HEK293T (cell line): ENCODE results near the gene BCR.

Experiments
- CTCF ChIA-PET: fragments of 350-600 bp; formaldehyde crosslinking; extraction: SDS; loops from one replicate; lab custom pipeline; 2021; ENCODE audit warnings: antibody characterized with exemption, inconsistent platforms; lab: Yijun Ruan, JAX
- POLR2A ChIA-PET: fragments of 350-600 bp; formaldehyde crosslinking; extraction: SDS; loops from one replicate; lab custom pipeline; 2020; ENCODE audit warnings: antibody characterized with exemption, inconsistent platforms; lab: Yijun Ruan, JAX
- DNase-seq: peaks from one replicate; pipeline ENCODE4 v3.0.0; 2012; ENCODE audit warnings: mixed read lengths; ENCODE audit errors: extremely low spot score
- ARNT ChIP-seq: fragments of 450-650 bp; IDR thresholded peaks from 2 replicates; pipeline ENCODE4 v1.6.1; 2017; ENCODE audit warnings: mild to moderate bottlenecking
- BHLHE40 ChIP-seq: fragments of 450-650 bp; IDR thresholded peaks from 2 replicates; pipeline ENCODE4 v1.6.1; 2016; ENCODE audit warnings: mild to moderate bottlenecking, moderate library complexity, borderline replicate concordance
- CTBP1 ChIP-seq: fragments of 450-650 bp; IDR thresholded peaks from 2 replicates; pipeline ENCODE4 v1.6.1; 2016; ENCODE audit warnings: borderline replicate concordance
- ELF4 ChIP-seq: fragments of 450-650 bp; IDR thresholded peaks from 2 replicates; pipeline ENCODE4 v1.6.1; 2017; ENCODE audit warnings: antibody characterized with exemption
- FOXA1 ChIP-seq: fragments of 450-650 bp; IDR thresholded peaks from 2 replicates; pipeline ENCODE4 v1.6.1; 2016; ENCODE audit warnings: mild to moderate bottlenecking
- FOXK2 ChIP-seq: fragments of 450-650 bp; IDR thresholded peaks from 2 replicates; pipeline ENCODE4 v1.6.1; 2016; ENCODE audit warnings: mild to moderate bottlenecking
- FOXM1 ChIP-seq: fragments of 450-650 bp; IDR thresholded peaks from 2 replicates; pipeline ENCODE4 v1.6.1; 2017; ENCODE audit warnings: mild to moderate bottlenecking, borderline replicate concordance
- HDGF ChIP-seq: fragments of 450-650 bp; IDR thresholded peaks from 2 replicates; pipeline ENCODE4 v1.6.1; 2017; ENCODE audit warnings: antibody characterized with exemption, borderline replicate concordance
- L3MBTL2 ChIP-seq: fragments of 450-650 bp; conservative IDR thresholded peaks from 2 replicates; pipeline ENCODE4 v1.6.1; 2016; ENCODE audit warnings: mild to moderate bottlenecking
- LEF1 ChIP-seq: fragments of 450-650 bp; IDR thresholded peaks from 2 replicates; pipeline ENCODE4 v1.6.1; 2017; ENCODE audit warnings: mild to moderate bottlenecking, borderline replicate concordance
- NFRKB ChIP-seq: fragments of 450-650 bp; IDR thresholded peaks from 2 replicates; pipeline ENCODE4 v1.6.1; 2016; ENCODE audit warnings: mild to moderate bottlenecking, moderate library complexity
- SP1 ChIP-seq: fragments of 450-650 bp; IDR thresholded peaks from 2 replicates; pipeline ENCODE4 v1.6.1; 2017
- SUZ12 ChIP-seq: fragments of 450-650 bp; IDR thresholded peaks from 2 replicates; pipeline ENCODE4 v1.6.1; 2016; ENCODE audit warnings: mild to moderate bottlenecking
- TARDBP ChIP-seq: fragments of 450-650 bp; IDR thresholded peaks from 2 replicates; pipeline ENCODE4 v1.6.1; 2016
- ZNF384 ChIP-seq: fragments of 450-650 bp; IDR thresholded peaks from 2 replicates; pipeline ENCODE4 v1.6.1; 2016
- TF ChIP-seq, protein P1 (sequence below): fragments of 450-650 bp; IDR thresholded peaks from 2 replicates; pipeline ENCODE4 v1.6.1; 2016

The BCR gene

DNA sequence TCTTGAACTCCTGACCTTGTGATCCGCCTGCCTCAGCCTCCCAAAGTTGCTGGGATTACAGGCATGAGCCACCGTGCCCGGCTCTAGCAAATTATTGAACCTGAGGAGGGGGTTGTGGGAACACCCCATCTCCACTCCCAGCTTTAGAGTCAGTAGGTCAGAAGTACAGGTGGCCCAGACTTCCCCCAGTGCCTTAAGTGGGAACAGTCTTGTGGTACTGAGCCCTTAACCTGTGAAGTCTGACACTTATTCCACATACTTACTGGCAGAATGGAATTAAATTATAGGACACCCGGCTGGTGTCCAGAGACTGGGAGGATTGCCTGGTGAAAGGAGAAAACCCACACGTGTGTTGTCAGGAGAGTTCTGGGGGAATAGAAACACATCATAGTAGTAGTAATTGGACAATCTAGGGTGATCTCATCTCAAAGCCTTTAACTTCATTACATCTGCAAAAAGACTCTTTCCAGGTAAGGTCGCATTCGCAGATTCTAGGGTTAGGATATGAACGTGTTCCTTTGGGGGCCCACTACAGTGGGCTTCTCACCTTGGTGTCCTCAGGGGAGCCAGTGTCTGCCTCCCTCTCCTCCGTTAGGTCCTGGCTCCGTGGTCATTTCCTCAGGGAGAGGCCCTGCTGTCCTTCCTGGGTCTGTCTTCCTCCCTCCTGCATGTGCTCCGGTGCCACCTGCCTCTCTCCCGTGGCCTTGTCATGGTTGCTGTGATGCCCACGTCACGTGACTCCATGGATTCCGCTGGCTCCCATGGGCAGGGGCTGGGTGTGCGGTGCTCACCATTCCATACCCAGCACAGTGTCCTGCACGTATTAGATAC is 63.8 kb downstream of the BCR start:
- TF ChIP-seq FOXA1 (no peak), ELF4 (no peak), CTBP1 (no peak), HDGF (no peak), FOXM1 (no peak), TARDBP (no peak), L3MBTL2 (no peak), NFRKB (no peak), FOXK2 (no peak), ZNF384 (no peak), SUZ12 (no peak)
- ChIA-PET CTCF (interaction anchor here (1.0 kb wide), 1 partner anchor 17 kb away, joined by 3 read pairs; no protein-coding TSS in a partner anchor), POLR2A (no interaction called here)
- no peak for DNase-seq

DNA sequence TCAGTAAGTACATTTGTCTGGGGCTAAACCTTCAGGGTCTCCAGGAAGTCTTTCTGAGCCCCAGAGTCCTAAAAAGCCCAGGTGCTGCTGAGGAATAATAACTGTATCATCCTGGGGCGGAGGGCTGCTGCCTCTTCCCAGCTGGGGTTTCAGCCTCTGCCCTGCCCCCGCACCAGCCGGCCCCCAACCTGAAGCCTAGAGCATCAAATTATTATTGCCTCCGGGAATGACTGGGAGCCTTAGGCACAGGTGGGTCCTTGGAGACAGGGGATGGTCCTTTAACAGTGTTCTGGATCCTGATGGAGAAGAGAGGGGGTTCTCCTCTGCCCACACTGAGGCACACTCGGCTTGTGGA is 64.4 kb downstream of the BCR start:
- CTCF ChIA-PET, result no interaction called here
- POLR2A ChIA-PET, result no interaction called here
- TF ChIP-seq NFRKB (no peak), L3MBTL2 (no peak), HDGF (no peak)
- TF ChIP-seq, protein P1, sequence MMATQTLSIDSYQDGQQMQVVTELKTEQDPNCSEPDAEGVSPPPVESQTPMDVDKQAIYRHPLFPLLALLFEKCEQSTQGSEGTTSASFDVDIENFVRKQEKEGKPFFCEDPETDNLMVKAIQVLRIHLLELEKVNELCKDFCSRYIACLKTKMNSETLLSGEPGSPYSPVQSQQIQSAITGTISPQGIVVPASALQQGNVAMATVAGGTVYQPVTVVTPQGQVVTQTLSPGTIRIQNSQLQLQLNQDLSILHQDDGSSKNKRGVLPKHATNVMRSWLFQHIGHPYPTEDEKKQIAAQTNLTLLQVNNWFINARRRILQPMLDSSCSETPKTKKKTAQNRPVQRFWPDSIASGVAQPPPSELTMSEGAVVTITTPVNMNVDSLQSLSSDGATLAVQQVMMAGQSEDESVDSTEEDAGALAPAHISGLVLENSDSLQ, result no peak

DNA sequence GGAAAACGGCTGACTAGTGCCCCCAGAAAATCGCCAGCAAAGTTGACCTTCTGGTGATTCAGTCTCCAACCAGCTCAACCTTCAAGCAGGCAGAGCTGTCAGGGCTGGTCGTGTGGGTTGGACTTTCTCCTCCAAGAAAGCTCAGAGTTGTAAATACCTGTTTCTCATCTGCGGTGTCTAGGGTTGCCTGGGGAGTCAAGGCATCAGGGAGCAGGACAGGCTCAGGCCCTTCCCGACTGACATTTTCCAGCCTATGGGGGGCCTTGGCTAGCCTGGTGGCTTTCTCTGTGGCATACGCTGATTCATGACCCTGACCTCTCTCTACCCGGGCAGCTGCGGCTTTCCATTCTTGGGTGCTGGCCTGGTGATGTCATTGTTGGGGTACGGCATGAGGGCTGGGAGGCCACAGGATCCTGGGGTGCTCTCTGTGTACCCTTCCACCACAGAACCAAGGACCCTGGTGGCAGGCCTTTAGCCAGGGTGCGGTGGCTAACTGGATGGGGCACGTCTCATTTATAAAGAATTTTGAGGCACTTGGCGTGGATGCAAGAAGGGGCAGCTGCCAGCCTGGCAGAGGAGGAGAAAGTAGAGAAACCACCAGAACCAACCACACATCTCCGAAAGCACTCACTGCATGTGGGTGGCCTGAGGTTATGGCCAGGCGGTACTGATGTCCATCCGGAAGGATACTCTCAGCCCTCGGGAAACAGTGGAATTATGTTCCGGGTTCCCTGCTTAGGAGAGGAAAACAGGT is 64.9 kb downstream of the BCR start:
- POLR2A ChIA-PET, result no interaction called here
- no peak for DNase-seq
- TF ChIP-seq SUZ12 (no peak), FOXM1 (no peak)
- CTCF ChIA-PET, result no interaction called here

More for the DNA sequence above, 64.4 kb downstream of the BCR start:
- DNase-seq, result no peak

DNA sequence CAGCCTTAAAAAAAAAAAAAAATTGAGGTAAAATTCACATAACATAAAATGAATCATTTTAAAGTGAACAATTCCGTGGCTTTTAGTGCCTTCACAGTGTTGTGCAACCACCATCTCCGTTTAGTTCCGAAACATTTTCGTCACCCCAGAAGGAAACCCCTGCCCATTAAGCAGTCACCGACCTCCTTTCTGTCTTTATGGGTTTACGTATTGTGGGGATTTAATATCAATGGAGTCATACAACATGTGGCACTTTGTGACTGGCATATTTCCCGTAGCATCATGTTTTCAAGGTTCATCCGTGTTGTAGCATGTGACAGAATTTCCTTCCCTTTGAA is 65.5 kb downstream of the BCR start:
- CTCF ChIA-PET, result no interaction called here
- POLR2A ChIA-PET, result no interaction called here
- TF ChIP-seq HDGF, result no peak
- TF ChIP-seq FOXM1, result no peak
- TF ChIP-seq ELF4, result no peak
- TF ChIP-seq L3MBTL2, result no peak
- TF ChIP-seq, protein P1, result no peak
- no peak for TF ChIP-seq SUZ12
- no peak for TF ChIP-seq ARNT
- no peak for TF ChIP-seq FOXA1
- TF ChIP-seq FOXK2, result no peak
- DNase-seq, result no peak

DNA sequence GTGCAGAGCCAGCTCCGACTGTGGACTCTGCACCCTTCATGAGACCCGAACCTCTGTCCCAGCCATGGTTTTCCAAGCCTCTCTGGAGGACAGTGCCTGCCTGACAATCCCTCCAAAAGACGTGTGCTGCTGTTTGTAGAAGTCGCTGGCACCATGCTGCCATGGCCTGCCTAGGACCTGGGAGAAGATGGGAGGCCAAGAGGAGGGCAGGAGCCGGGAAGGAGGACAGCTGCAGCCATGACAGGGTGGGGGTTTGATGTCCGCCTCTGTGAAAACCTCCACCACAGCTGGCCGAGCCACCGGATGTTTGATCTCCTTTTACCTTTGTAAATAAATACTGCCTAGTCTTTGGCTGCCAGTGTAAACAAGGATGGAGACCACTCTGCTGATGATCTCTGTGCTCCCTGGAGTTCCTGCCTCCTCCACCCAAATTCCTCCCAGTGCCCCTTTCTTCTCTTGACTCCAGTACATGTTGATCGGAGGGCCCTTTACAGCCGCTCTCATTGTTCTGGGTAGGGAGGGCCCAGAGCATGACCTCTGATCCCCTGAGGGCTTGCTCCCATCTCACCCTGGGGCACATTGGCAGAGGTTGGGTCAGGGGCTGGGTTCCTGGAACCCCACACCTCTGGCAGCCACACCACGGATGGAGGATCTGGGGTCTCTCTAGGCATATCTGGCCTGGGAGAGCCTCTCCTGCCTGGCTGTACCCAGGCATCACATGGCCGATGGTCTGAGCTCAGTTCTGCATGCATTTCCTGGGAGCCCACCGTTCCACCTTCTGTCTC is 66.9 kb downstream of the BCR start:
- no peak for DNase-seq
- ChIA-PET CTCF (interaction anchor here (1.0 kb wide), 1 partner anchor 53 kb away, joined by 3 read pairs; no protein-coding TSS in a partner anchor), POLR2A (no interaction called here)
- TF ChIP-seq ARNT, result no peak
- TF ChIP-seq SUZ12, result no peak
- no peak for TF ChIP-seq ZNF384
- no peak for TF ChIP-seq FOXA1
- TF ChIP-seq ELF4, result no peak
- TF ChIP-seq FOXK2, result no peak
- no peak for TF ChIP-seq BHLHE40
- TF ChIP-seq NFRKB, result no peak
- TF ChIP-seq, protein P1, result no peak
- TF ChIP-seq TARDBP, result no peak
- TF ChIP-seq FOXM1, result no peak
- no peak for TF ChIP-seq L3MBTL2
- TF ChIP-seq SP1, result no peak
- TF ChIP-seq HDGF, result no peak
- TF ChIP-seq LEF1, result no peak

DNA sequence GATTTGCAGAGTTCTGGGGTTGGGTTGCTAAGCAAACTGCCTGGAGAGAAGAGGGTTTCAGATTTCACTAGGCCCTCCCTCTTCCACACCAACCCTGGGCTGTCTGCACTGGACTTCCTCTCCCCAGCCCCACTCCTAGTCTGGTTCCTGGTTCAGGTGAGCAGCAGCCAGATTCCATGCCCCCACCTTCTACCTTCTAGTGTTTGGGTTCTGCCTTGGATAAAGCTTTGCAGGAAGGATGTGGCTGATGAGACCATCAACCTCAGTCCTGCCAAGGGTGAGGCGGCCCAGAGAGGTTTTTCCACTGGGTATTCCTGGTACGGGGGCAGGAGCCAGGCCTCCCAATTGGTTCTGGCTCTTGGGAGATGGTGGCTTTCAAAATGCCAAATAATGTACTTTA is 68.3 kb downstream of the BCR start:
- ChIA-PET CTCF (no interaction called here), POLR2A (no interaction called here)
- TF ChIP-seq, protein P1, result no peak
- no peak for TF ChIP-seq TARDBP
- TF ChIP-seq L3MBTL2, result no peak
- no peak for TF ChIP-seq CTBP1
- TF ChIP-seq ZNF384, result no peak
- TF ChIP-seq FOXA1, result no peak
- TF ChIP-seq SUZ12, result no peak
- no peak for TF ChIP-seq ELF4
- no peak for TF ChIP-seq FOXK2
- TF ChIP-seq BHLHE40, result no peak
- no peak for TF ChIP-seq FOXM1
- DNase-seq, result peak; percentile 50
